H4 (cell line): ENCODE measurements around the gene GPR142. TPM values are rescaled to one million over a fixed set of nuclear protein-coding genes. Genes with fewer than 3 reads are reported as not detected.
"Not testable (repeated sequence)": the region's sequence is repeated elsewhere in the genome, so short reads cannot be mapped to it uniquely, and the experiment has no call there.

Source experiments
- DNase-seq: peaks from one replicate; pipeline ENCODE4 v3.0.0-alpha.2; 2015; ENCODE audit warnings: low spot score
- total RNA-seq: library from RNA; depleted of rRNA; stranded (reverse); fragments of >200 nt; shearing (Covaris generic); gene quantifications from 2 replicates; pipeline ENCODE4 v1.2.3, GENCODE V29; 2014

The GPR142 gene
- total RNA-seq, 1 experiment from 2014 or later = not detected

DNA sequence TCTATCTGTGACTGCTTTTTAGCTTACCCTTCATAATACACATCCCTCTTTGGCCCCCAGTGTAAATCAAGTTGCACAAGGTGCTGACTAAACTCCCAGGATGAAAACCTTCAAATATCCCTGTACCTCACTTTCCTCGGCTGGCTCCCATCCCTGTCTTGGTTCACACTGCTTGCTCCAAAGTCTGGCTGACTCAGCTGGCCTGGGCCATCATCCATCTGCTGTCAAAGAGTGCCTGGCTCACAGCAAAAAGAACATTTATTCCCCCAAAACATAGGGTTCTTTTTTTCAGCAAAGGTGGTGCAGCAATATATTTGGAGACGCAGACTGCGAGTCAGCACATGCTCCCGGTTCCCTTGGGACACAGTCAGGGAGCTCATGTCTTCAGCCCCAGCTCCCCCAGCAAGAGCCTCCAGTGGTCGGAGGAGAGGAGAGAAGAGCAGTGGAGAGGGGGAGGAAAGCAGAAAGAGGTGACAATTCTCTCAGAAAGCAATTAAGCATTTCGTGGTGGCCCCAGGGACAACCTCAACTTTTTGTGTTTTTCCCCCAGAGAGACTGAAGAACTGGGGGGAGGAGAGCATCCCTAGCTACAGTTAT, 26.1 kb downstream of the GPR142 start:
- no peak for DNase-seq

DNA sequence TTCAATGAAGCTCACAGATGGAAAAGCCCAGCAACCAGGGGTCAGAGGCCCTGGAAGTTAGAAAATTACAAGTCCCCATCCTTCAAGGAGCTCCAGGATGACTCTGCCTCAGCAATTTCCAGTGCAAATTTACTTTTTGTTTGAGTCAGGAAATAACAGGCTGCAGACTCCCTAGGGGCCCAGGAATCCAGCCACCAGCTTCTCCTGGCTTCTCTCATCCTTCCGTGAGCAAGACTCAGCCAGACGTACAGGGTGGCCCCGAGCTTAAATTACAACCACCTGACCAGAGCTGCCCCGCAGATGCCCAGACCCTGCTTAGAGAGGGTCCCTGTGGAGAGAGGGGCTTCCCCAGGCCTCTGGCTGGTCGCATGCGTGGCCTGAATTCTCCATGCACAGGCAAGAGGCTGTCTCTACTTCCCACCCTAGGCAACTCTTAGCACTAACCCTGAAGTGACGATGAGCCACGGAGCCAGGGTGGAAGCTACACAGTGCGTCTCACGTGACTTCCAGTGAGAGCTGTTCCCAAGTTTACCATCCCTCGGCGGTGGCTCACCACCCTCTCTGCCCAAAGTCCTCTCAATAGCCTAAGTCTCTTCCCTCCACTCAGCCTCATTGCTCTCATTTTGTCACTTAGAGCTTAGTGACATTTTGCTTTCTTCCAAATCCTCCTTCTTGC, 27.1 kb downstream of the GPR142 start:
- DNase-seq = no peak

DNA sequence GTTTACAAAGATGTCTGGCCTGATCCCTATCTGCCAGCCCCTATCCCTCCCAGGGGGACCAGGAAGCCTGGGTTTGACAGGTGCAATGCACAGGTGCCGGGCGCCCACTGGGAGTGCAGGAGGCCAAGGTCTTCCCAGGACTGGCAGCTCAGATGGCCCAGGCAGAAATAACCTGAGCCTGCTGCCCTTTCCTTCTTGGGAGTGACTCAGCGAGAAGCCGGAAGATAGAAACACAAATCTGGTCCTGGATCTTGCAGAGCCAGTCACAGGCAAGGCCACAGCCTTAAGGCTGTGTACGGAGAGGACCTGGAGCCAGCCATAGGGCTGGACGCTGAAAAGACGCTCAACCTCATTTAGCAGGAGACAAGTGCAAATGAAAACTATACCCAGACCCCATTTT, 27.7 kb downstream of the GPR142 start:
- no peak for DNase-seq

DNA sequence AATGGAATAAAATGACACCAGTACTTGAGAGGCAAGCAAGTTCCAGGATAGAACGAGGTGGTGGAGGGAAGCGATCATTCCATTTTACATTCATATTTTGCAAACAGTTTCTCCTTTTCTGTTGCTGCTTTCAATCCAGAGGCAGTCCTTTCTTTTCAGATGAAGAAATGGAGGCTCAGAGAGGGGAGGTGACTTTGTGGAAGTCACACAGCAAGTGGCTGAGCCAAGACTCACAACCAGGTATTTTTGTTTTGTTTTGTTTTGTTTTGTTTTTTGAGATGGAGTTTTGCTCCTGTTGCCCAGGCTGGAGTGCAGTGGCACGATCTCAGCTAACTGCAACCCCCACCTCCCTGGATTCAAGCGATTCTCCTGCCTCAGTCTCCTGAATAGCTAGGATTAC, 29.3 kb downstream of the GPR142 start:
- DNase-seq = no peak

DNA sequence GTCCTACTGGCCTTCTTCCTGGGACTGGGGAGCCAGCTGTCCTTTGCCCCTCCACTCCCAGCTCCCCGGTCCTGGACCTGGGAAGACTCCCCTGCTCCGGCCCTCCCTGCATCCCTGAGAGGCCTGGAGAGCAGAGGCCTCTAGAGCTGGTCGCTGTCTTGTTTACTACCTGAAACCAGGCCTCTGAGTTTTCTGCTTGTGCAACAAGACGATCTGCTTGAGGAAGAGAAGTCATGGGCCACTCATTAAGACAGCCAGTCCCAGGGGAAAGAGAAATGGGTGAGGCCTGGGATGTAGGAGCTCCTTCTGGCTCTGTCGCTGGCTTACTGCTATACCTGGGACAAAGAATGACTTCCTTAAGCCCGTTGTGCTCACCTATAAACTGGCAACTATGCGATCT, 34.7 kb downstream of the GPR142 start:
- no peak for DNase-seq

DNA sequence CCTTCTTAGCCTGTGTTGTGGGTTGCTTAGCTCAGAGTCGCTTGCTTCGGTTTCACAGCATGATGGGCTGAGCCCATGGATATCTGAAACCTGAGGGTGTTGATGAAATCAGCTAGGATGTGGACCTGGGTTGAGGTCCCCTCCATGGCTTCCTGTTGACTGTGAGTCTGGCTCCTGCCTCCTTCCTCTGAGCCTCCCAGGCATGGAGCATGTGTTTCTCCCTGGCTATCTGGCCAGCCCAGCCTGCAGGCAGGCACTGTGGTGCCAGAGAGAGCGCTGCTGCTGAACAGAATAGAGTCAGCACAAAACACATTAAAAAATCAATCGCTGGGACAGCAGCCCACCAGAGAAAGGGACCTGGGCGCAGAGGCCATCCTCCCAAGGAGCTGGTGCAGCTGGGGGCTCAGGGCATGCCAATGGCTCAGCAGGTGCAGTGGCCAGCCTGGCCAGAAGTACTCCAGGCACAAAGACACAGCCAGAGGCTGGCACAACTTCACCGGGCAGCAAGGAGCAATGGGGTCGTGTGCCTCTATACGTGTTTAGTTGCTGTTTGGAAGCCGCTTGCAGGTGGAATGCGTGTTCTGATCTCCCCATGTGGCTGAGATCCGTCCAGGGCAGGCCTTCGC, 36.3 kb downstream of the GPR142 start:
- no peak for DNase-seq

DNA sequence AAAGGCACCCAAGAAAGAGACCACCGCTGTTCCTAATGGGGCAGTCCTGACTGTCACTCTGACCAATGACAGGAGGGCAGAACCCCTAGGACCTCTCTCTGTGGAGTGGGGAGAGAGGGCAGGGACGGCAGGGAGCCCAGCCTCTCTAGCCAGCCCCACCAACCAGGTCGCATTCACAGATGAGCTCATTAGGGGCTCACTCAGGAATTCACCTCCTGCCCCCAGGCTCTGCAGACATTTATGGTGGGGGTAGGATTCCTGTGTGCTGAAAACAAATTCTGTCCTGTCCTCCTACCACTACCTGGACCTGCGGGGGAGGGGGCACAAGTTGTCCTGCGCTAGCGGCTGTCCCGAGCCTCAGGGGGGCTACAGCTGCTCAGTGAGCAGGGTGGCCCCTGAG, 36.9 kb downstream of the GPR142 start:
- no peak for DNase-seq

DNA sequence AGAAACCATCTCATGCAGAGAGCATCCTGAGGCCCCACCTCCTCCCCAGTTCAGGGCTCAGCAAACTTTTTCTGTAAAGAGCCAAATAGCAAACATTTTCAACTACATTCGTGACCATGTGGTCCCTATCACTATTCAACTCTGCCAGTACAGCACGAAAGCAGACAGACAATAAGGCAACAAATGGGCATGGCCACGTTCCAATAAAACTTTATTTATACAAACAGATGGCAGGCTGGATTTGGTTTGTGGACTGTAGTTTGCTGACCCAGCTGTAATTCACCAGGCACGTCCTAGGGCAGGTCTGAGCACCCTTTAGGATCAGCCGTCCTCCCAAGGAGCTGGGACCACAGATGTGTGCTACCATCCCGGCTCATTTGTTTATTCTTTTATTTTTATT, 37.5 kb downstream of the GPR142 start:
- DNase-seq = no peak

DNA sequence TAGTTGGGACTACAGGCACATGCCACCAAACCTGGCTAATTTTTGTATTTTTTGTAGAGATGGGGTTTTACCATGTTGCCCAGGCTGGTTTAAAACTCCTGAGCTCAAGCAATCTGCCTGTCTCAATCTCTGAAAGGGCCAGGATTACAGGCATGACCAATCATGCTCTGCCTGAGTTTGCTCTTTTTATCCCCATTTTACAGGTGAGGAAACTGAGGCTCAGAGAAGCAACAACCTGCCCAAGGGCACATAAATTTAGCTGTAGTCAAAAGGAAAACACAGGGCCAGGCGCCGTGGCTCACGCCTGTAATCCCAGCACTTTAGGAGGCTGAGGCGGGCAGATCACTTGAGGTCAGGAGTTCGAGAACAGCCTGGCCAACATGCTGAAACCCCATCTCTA, 38.0 kb downstream of the GPR142 start:
- not testable (repeated sequence) for DNase-seq

DNA sequence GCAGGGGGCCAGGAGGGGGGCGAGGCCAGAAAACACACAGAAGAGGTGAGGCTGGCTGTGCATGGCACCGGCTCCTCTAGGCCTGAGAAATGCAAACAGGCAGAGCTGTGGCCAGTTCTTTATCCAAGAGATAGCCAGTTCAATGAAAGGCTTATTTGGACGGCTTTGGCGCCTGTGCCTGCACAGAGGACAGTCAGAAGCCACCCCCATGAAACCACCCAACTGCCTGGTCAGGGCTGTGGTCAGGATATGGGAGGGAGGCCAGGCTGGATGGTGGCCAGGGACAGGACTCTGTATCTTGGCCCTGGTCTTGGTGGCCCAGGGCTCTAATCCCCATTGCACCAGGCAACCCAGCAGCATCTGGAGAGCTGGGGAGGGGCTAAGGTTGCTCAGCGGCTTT, 40.1 kb downstream of the GPR142 start:
- peak; percentile 47 for DNase-seq

DNA sequence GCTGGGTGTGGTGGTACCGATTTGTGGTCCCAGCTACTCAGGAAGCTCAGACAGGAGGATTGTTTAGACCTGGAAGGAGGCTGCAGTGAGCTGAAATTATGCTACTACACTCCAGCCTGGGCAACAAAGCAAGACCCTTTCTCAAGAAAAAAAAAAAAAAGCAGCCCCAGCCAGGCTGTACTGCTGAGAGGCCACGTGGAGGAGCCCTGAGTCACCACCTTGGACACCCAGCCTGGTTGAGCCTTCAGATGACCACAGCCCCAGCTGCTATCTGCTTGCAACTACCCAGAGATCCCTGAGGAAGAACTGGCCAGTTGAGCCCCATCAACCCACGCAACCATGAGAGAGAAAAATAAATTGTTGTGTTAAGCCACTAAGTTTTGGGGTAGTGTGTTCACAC, 41.0 kb downstream of the GPR142 start:
- DNase-seq = peak; percentile 80

DNA sequence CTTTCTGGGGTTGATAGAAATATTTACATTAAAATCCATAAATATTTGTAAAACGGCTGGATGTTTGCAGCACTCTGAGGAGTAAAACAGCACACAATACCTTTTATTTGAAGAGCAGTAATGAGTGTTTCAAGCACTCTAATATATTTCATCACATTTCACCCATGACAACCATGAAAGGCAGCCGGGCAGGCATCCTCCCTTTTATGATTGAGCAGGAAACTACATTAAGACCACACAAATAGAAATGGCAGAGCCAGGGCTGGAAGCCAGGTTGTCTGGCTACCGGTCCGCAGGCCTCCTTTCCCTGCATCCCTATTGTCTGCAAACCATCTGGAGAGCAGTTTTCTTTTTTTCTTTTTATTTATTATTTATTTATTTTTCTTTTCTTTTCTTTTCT, 41.5 kb downstream of the GPR142 start:
- peak; percentile 67 for DNase-seq

DNA sequence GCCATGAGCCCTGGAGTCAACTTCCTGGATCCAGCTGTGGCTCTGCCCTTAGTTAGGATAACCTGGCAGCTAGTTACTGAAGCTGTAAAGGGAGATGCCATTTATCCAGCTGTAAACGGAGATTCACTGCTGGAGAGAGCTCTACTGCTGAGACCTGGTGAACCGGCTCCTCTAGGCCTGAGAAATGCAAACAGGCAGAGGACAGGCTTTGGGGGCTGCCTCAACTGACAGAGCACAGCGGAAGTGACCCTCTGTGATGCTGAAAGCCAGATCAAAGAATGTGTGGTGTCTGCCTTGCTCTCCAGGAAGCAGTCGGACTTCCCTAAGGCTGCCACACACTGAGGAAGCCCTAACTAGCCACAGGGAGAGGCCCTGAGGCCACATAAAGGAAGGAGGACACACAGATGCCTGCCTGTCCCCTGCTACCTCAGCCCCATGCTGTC, 42.7 kb downstream of the GPR142 start:
- no peak for DNase-seq

DNA sequence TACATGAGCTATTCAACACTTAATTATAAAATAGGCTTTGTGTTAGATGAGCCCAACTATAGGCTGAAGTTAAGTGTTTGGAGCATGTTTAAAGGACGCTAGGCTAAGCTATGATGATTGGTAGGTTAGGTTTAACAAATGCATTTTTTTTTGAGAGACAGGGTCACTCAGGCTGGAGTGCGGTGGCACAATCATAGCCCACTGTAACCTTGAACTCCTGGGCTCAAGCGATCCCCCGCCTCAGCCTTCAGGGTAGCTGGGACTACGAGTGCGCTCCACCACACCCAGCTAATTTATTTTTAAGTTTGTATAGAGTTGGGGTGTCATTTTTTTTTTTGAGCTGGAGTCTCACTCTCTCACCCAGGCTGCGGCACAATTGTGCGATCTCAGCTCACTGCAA, 45.3 kb downstream of the GPR142 start:
- DNase-seq = no peak

DNA sequence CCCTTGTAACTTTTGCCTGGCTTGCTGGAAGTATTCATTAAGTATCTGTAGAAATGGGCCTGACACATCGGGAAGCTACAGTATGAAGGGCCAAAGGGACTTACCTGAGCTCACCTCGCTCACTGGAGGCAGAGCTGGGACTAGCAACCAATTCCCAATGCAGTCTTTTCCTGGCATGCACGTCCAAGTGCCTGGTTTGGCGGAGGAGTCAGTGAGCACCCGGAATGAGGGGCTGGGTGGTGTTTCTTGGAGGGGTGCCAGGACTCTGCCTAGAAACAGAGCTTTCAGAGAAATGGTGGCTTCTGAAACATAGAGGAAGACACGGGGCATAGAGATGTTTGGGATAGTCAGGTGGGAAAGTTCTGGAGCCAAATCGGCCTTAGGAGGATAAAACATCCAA, 46.2 kb downstream of the GPR142 start:
- no peak for DNase-seq

DNA sequence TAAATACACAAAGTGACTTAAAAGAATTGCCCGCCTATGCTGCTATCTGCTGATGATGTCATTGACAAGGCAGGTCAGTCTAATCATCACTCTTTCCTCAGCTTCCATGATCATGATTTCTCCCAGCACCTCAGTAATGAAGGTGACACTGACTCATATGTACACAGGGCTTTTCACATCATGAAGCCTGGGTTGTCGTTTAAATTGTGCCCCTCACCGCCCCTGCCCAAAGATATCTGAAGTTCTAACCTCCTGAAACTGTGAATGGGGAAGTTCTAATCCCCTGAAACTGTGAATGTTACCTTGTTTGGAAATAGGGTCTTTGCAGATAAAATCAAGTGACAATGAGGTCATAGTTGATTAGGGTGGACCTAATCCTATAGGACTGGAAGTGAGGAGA, 47.2 kb downstream of the GPR142 start:
- no peak for DNase-seq

DNA sequence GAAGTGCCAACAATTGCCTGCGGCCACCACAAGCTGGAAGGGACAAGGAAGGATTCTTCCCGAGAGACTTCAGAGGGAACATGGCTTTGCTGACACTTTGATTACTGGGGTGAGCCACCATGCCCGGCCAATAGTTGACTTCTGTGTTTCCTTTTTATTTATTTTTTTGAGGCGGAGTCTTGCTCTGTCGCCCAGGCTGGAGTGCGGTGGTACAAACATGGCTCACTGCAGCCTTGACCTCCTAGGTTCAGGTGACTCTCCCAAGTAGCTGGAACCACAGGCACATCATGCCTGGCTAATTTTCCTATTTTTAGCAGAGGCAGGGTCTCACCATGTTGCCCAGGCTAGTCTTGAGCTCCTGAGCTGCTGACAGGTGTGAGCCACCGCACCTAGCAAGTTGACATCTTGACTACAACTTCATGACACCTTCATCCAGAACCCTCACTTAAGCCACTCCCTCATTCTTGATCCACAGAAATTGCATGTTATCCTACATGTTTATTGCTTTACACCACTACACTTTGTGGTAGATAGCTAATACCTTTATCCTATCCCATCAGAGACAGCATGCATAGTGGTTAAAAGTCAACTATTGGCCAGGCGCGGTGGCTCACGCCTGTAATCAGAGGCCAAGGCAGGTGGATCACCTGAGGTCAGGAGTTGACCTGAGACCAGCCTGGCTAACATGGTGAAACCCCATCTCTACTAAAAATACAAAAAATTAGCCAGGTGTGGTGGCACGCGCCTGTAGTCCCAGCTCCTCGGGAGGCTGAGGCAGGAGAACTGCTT, 48.5 kb downstream of the GPR142 start:
- DNase-seq = no peak

DNA sequence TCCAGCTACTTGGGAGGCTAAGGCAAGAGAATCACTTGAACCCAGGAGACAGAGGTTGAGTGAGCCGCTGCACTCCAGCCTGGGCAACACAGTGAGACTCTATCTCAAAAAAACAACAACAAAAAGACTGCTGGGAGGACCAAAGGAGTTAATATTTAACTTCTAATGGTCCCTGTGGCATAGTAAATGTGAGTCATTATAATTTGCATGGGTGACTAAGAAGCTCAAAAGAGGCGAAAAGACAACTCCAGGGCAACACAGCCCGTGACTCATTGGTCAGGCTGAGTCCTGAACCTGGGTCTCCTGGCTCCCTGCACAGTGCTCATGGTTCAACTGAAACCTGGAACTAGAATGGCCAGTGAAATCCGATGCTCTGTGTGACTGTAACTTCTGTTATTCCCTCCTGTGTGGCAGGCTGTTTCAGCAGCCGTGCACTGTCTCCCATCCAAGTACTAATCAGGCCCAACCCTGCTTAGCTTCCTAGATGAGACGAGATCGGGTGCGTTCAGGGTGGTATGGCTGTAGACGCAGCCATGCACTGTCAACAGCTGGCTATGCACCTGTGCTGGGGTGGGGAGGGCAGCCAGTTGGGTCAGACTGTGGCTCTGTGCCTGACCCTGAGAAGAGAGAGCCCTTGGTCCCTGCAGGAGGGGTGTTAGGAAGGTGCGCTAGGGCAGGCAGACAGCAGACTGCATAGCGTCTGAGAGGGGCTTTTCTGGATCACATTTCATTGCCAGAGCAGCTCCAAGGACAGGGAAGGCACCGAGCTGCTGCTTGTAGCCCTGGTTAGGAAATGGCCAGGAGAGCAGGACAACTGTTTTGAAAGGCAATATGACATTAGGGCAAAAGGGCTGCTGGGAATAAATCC, 50.1 kb downstream of the GPR142 start:
- DNase-seq = peak; percentile 54

DNA sequence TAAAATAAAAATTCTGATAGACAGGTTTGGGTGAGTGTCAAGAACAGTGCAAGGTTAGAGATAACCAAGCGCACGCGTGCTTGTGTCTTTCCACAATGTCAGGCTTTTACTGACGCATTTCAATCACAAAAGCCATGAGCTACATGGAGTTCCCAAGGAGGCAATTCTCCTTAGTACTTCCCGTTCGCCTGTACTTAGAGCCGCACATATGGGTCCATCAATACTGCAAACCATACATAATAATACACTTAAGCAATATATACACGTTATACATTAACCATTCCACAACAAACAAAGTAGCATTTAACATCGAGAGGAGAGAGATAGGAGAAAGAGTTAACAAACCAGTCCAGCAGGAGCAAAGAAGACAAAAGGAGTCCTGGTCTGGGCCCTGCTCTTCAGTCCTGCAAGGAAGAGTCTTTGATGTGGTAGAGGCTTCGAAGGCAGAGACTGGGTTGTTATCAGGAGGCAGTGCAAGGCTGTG, 52.7 kb downstream of the GPR142 start:
- DNase-seq = no peak
